ENCODE results near the gene STK33. TPM values are rescaled to one million over a fixed set of nuclear protein-coding genes. Genes with fewer than 3 reads are reported as not detected.

Gene STK33
- total and polyA plus RNA-seq, 2 donors = 6.7 to 11.0 TPM

DNA sequence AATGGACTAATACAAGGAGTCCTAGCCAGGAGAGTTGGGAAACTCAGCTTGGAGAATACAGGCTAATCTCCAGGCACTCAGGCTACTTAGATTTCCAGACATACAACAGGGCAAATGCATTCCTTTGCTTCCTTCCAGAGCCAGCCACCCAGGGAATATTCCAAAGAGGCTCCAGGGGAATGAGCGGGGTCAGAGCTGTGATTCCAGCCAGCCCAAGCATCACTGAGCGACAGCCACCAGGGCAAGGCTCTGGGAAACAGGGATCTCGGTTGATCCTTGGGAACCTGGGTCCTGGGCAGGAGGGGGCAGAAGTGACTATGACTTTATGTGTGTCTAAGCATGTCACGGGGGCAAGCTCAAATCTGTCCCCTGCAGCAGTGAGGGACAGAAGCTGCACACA lies 218.1 kb downstream of the STK33 start:
- Histone ChIP-seq H3K4me1 (ENCODE audit: insufficient read depth) (no peaks in the 10 kb centered on the region), H3K36me3 (ENCODE audit: insufficient read depth) (no peaks in the 10 kb centered on the region), H3K27ac (ENCODE audit: low read depth) (no peak overlapping the region), H3K4me3 (ENCODE audit: low read depth, low read length) (no peak overlapping the region)
- 65% methylated on average over 4 of the region's 4 CpGs for WGBS
- no peak for DNase-seq (ENCODE audit: extremely low spot score)

DNA sequence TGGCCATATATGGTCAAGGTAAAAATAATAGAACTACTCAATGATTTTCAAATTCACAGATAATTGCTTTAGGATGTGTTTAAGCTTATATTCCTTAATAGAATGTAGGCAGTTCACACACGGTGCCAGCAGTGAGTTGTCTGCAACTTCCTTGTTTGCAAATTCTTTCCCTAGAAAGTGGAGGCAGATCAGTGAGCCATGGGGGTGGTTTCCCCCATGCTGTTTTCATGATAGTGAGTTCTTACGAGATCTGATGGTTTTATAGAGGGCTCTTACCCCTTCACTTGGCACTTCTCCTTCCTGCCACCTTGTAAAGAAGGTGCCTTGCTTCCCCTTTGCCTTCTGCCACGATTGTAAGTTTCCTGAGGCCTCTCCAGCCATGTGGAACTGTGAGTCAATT lies 218.6 kb downstream of the STK33 start:
- H3K36me3 ChIP-seq (ENCODE audit: insufficient read depth) = no peaks in the 10 kb centered on the region
- no peak overlapping the region for H3K27ac ChIP-seq (ENCODE audit: low read depth)
- 37% methylated on average over 3 of the region's 3 CpGs for WGBS
- DNase-seq (ENCODE audit: extremely low spot score) = no peak
- H3K4me1 ChIP-seq (ENCODE audit: insufficient read depth) = no peaks in the 10 kb centered on the region
- H3K4me3 ChIP-seq (ENCODE audit: low read depth, low read length) = no peak overlapping the region

DNA sequence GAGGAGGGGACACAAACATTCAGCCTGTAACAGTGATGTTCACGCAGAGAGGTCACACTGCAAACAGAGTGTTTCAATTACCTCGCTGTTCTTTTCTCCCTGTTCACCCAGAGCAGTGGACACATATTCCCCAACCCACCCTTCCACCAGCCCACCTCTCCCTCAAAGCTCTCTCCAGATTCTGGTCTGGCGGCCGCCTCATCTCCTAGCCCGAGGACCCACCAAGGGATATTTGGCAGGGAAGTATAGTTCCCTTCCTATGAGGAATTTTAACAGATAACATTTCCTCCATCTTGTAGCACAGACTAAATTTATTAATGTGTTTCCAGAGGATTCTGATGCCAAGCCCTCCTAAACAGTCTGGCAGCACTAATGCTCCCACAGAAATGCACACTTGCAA lies 219.3 kb downstream of the STK33 start:
- H3K4me1 ChIP-seq (ENCODE audit: insufficient read depth) = no peaks in the 10 kb centered on the region
- no peak for DNase-seq (ENCODE audit: extremely low spot score)
- WGBS = 79% methylated on average over 5 of the region's 5 CpGs
- no peaks in the 10 kb centered on the region for H3K36me3 ChIP-seq (ENCODE audit: insufficient read depth)
- no peak overlapping the region for H3K27ac ChIP-seq (ENCODE audit: low read depth)
- H3K4me3 ChIP-seq (ENCODE audit: low read depth, low read length) = no peak overlapping the region

DNA sequence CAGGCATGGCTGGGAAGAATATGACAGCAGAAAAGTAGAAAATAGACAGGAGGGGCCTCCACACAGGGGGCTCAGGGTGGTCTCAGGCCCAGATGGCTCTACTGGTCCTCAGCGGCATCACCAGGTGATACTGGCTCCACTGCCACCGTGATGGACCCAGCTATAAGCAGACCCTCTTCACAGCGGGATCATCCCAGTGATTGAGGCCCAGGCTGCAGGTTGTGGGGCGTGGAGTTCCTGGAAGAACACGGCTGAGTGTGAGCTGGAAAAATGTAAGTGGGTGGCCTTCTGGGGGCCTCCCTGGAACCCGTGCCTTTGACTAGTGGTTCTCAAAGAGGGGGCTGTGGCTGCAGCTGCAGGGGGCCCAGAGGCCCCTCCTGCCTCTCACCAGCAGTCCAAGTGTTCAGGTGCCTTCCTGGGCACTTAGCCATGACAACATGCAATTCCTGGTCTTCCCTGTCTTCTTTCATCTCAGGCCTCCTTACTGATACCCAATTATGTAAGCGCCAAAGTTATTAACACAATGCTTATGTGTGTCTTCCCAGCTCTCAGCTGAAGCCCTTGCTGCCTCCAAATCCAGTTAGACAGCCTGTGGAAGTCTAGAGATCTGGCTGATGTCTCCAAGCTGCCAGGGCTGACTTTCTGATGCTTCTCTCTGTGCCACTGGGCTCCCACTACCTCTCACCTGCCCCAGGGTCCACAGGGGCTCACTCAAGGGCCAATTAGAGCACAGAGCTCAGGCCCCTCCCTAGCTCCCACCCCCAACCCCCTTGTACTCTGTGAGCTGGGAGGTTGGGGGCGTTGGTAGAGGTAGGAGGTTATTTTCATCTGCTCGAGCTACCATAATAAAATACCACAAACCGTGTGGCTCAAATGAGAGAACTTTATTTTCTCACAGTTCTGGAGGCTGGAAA lies 220.3 kb downstream of the STK33 start:
- WGBS = 89% methylated on average over 10 of the region's 10 CpGs
- H3K4me3 ChIP-seq (ENCODE audit: low read depth, low read length) = no peak overlapping the region
- no peak overlapping the region for H3K27ac ChIP-seq (ENCODE audit: low read depth)
- H3K4me1 ChIP-seq (ENCODE audit: insufficient read depth) = no peaks in the 10 kb centered on the region
- DNase-seq (ENCODE audit: extremely low spot score) = no peak
- no peaks in the 10 kb centered on the region for H3K36me3 ChIP-seq (ENCODE audit: insufficient read depth)

DNA sequence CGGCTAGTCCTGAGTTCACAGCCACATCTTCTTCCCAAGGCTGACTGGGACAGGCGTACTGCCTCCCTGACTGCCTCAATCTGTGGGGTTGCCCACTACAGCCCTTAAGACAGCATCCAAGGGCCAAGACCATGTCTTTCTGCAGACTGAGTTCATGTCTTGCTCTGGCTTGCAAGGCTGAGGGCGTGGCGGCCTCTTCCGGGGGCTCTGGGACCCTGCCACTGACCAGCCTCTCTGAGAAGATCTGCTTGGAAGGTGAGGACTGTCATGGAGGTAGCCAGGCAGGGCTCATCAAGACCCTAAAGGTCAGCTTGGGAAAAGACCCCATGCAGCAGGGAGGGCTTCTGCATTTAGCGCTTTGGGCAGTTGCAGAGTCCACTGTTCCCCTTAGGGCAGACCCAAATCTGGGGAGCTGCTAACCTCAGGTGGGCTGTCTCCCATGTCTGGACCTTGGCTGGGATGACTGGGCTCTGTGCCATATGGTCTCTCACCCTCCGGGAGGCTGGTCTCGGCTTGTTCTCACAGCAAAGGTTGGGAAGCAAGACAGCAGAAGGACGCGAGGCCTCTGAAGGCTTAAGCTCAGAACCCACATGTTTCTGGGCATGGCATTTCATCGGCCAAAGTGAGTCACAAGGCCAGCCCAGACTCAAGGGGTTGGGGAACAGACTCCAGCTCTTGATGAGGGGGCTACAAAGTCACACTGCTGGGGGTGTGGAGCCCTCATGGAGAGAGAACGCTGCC lies 221.2 kb downstream of the STK33 start:
- H3K4me1 ChIP-seq (ENCODE audit: insufficient read depth) = no peaks in the 10 kb centered on the region
- no peak for DNase-seq (ENCODE audit: extremely low spot score)
- no peaks in the 10 kb centered on the region for H3K36me3 ChIP-seq (ENCODE audit: insufficient read depth)
- 94% methylated on average over 12 of the region's 12 CpGs for WGBS
- no peak overlapping the region for H3K27ac ChIP-seq (ENCODE audit: low read depth)
- H3K4me3 ChIP-seq (ENCODE audit: low read depth, low read length) = no peak overlapping the region

DNA sequence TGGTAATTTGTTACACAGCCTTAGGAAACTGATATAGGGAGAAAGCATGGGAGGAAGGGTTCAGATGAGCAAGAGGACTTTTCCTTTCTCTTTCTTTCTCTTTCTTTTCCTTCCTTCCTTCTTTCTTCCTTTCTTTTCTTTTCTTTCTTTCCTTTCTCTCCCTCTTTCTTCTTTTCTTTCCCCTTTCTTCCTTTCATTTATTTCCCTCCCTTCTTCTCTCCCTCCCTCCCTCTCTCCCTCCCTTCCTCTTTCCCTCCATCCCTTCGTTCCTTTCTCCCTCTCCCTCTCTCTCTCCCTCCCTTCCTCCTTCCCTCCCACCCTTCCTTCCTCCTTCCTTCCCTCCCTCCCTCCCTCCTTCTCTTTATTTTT lies 222.5 kb downstream of the STK33 start:
- WGBS = 81% methylated on average over 1 of the region's 1 CpG
- H3K4me3 ChIP-seq (ENCODE audit: low read depth, low read length) = no peak overlapping the region
- H3K27ac ChIP-seq (ENCODE audit: low read depth) = no peak overlapping the region
- no peak for DNase-seq (ENCODE audit: extremely low spot score)
- H3K4me1 ChIP-seq (ENCODE audit: insufficient read depth) = no peaks in the 10 kb centered on the region
- no peaks in the 10 kb centered on the region for H3K36me3 ChIP-seq (ENCODE audit: insufficient read depth)

DNA sequence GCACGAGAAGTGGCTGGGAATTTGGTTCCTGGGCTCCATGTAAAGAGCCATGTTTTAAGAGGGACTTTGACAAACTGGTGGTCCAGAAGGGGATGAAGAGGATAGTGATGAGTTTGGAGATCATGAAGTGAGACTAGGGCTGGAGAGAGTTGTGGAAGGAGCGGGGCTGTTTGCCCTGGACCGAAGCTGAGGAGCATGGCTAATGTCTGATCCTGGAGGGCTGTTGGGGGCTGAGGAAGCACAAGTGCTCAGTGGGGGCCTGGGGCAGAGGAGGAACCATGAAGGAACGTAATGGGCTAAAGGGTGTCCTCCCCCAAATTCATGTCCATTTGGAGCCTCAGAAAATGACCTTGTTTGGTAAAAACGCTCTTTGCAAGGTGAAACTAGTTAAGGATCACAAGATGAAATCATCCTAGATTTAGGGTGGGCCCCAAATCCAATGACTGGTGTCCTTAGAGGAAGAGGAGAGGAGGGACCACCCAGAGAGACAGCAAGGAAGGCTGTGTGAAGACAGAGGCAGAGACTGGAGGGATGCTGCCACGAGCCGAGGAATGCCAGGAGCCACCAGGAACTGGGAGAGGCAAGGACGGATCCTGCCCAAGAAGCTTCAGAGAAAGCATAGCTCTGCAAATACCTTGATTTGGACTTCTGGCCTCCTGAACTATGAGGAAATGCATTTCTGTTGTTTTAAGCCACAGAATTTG lies 223.1 kb downstream of the STK33 start:
- no peak overlapping the region for H3K4me3 ChIP-seq (ENCODE audit: low read depth, low read length)
- DNase-seq (ENCODE audit: extremely low spot score) = no peak
- no peak overlapping the region for H3K27ac ChIP-seq (ENCODE audit: low read depth)
- H3K4me1 ChIP-seq (ENCODE audit: insufficient read depth) = no peaks in the 10 kb centered on the region
- WGBS = 87% methylated on average over 8 of the region's 8 CpGs
- H3K36me3 ChIP-seq (ENCODE audit: insufficient read depth) = no peaks in the 10 kb centered on the region

DNA sequence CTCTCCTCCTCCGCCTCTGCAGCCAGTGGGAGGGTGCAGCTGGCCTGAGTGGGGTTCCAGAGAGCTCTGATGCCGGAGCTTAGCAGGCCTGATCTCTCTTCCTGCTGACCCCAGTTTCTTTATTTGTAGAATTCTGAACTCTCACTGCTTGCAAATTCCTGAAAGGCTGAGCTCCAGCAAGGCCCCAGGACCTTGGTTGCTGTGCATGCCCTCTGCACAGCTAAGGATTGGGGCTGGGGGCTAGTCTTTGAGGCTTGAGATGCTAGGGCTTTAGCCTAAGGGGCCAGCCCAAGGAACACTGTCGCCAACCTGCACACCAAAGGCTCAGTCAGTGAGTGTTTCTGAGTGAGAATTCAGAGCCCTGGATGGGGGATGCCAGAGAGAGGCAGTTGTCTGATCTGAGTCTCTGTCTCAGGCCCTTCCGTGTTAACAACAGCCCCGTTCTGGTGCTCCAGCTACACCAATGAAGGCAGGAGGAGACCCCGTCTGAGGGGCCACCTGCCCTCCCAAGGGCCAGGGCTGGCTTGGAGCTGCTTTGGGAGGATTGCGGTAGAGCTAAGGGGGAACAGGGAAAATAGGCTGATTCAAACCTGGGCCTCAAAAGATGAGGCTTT lies 224.3 kb downstream of the STK33 start:
- no peak overlapping the region for H3K4me3 ChIP-seq (ENCODE audit: low read depth, low read length)
- no peak for DNase-seq (ENCODE audit: extremely low spot score)
- H3K4me1 ChIP-seq (ENCODE audit: insufficient read depth) = no peaks in the 10 kb centered on the region
- WGBS = 85% methylated on average over 7 of the region's 7 CpGs
- no peak overlapping the region for H3K27ac ChIP-seq (ENCODE audit: low read depth)
- no peaks in the 10 kb centered on the region for H3K36me3 ChIP-seq (ENCODE audit: insufficient read depth)

DNA sequence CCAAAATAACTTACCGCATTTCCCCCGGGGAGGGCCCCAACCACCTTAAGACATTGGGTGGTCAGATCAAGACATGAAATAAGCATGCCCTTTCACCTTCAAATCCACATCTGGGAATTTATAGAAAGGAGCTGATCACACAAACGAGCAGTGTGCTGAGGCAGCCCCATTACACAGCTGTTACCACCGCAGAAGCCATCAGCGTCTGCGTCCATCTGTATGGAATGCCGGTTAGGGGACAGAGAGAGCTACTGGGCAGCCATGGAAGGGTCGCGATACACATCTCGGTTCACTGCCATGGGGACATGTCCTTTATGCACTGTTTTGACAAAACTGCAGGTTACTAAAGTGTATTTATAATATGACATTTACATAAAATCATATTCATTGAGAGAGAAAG lies 225.3 kb downstream of the STK33 start:
- no peak for DNase-seq (ENCODE audit: extremely low spot score)
- no peaks in the 10 kb centered on the region for H3K4me1 ChIP-seq (ENCODE audit: insufficient read depth)
- H3K27ac ChIP-seq (ENCODE audit: low read depth) = no peak overlapping the region
- no peak overlapping the region for H3K4me3 ChIP-seq (ENCODE audit: low read depth, low read length)
- WGBS = 68% methylated on average over 10 of the region's 10 CpGs
- no peaks in the 10 kb centered on the region for H3K36me3 ChIP-seq (ENCODE audit: insufficient read depth)

DNA sequence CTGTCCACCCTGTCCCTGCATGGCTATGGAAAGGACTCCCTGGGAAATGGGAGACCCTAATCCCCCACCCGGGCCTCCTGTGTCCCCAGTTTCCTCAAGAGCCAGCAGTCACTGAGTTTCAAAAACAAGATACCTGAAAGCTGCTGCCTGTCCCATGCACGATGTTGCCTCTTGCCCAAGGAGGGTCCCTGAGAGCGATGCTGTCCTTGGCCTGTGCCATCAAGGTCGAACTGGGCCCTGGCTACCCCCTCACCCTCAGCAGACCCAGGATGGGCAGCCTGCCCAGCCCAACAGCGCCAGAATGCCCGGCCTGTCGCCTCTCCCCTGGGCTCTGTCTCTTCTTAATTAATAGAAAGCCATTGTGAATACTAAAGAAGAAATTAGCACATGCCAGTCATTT lies 225.8 kb downstream of the STK33 start:
- Histone ChIP-seq H3K4me1 (ENCODE audit: insufficient read depth) (no peaks in the 10 kb centered on the region), H3K4me3 (ENCODE audit: low read depth, low read length) (no peak overlapping the region), H3K27ac (ENCODE audit: low read depth) (no peak overlapping the region), H3K36me3 (ENCODE audit: insufficient read depth) (no peaks in the 10 kb centered on the region)
- DNase-seq (ENCODE audit: extremely low spot score) = no peak
- 79% methylated on average over 7 of the region's 7 CpGs for WGBS

DNA sequence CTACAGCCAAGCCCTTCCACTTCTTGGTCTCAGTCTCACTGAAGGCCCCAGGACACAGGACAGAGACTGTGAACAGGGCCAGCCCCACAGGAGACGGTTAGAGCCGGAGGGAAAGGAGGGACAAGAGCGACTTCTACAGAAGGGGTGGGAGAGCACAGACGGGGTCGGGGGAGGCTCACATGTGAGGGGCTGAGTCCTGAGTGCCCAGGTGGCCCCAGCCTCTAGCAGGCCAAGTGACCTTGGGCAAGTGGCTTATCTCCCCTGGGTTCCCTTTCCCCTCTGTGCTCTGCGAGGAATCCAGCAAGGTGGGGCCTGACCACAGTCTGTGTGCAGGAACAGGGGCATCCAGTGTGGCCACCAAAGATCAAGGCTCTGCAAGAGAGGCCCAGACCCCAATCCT lies 227.7 kb downstream of the STK33 start:
- H3K36me3 ChIP-seq (ENCODE audit: insufficient read depth) = no peaks in the 10 kb centered on the region
- no peak overlapping the region for H3K27ac ChIP-seq (ENCODE audit: low read depth)
- WGBS = 95% methylated on average over 6 of the region's 6 CpGs
- DNase-seq (ENCODE audit: extremely low spot score) = no peak
- H3K4me3 ChIP-seq (ENCODE audit: low read depth, low read length) = no peak overlapping the region
- H3K4me1 ChIP-seq (ENCODE audit: insufficient read depth) = no peaks in the 10 kb centered on the region

DNA sequence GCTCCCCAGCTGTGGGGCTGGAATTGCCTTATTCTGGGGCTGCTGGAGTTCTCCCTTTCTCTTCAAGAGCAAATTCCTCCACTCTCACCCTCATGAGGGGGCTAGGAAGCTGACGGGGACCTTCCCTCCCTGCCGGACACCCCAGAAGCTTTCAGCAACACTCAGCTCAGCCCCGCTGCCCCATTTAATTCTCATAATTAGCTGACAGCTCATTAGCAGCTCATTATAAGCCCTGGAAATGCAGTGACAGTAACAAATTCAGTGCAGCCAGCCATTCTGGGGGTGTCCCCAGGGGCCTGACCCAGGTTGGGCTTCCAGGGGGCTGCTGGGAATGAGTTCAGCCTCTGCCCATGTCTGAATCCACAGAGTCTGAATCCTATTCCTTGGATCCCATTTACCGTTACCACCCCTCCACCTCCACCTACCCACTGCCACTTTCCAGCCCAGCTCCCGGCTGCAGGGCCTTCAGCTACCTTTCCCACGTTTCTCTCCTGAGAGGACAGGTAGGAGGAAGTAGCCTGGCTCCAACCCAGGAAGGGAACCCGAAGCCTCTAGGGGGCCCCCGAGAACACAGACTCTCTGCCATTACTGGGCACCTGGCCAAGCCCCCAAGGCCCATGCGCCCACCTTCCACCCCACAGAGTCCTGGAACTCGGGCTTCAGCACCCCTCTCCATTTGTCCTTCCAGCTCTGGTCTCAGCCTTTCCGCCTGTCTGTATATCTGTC lies 228.6 kb downstream of the STK33 start:
- H3K4me3 ChIP-seq (ENCODE audit: low read depth, low read length) = no peak overlapping the region
- H3K36me3 ChIP-seq (ENCODE audit: insufficient read depth) = no peaks in the 10 kb centered on the region
- H3K4me1 ChIP-seq (ENCODE audit: insufficient read depth) = no peaks in the 10 kb centered on the region
- no peak overlapping the region for H3K27ac ChIP-seq (ENCODE audit: low read depth)
- WGBS = 73% methylated on average over 11 of the region's 11 CpGs
- no peak for DNase-seq (ENCODE audit: extremely low spot score)

DNA sequence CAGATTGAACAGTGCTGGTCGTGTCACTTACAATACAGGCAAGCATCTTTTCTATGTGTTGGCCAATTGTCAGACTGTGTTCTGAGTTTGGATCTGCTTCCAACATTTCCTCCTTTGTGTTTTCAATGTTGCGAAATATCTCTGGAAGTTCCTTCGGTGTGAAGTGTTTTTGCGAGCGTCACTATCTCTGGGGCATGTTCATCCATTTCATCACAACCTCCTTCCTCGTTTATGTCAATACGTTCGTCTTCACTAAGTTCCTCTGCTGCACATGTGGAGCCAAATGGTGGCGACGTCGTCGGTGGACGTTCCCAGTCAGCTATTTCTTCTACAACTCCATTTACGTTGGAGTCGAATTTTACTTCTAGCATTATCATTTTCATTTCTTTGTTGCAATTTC lies 230.1 kb downstream of the STK33 start:
- Histone ChIP-seq H3K4me3 (ENCODE audit: low read depth, low read length) (no peak overlapping the region), H3K4me1 (ENCODE audit: insufficient read depth) (no peaks in the 10 kb centered on the region), H3K27ac (ENCODE audit: low read depth) (no peak overlapping the region), H3K36me3 (ENCODE audit: insufficient read depth) (no peaks in the 10 kb centered on the region)
- 77% methylated on average over 15 of the region's 15 CpGs for WGBS
- DNase-seq (ENCODE audit: extremely low spot score) = no peak

All from urinary bladder (tissue), 4 donors.